ENCODE measurements around the gene MYO9B. TPM values are rescaled to one million over a fixed set of nuclear protein-coding genes. Genes with fewer than 3 reads are reported as not detected.

The MYO9B gene
- total and polyA plus RNA-seq, 2 of the 13 experiments (the other 11 are each of a cell fraction or from before 2014, with no cell fraction given), result 18.0 to 18.3 TPM

- TF ChIP-seq ZBTB26 (CRISPR knock-in tag; IDR thresholded peaks at IDR 0.05; ENCODE audit: borderline replicate concordance), result no peak
- BruUV-seq (replicated peaks), result no TSS peak
- H3K9me3 ChIP-seq (ENCODE audit: low read length), result no peaks in the 10 kb centered on the region
- H3K36me3 ChIP-seq (replicated peaks in 1 of 2; ENCODE audit: control insufficient read depth in 1 of 2, insufficient read depth in 2 of 2, low read length in 2 of 2), result peaks cover 25 to 50% of the 10 kb centered on the region in 2 experiments
- H3K9ac ChIP-seq (ENCODE audit: insufficient read depth, low read depth, low read length), result no peak overlapping the region
- no peak overlapping the region for H3K4me3 ChIP-seq (replicated peaks in 1 of 3; ENCODE audit: insufficient read depth in 1 of 3, low read depth in 2 of 3, low read length in 3 of 3)
- no peak overlapping the region for H2AFZ ChIP-seq (ENCODE audit: low read length)
- no peaks in the 10 kb centered on the region for H3K4me1 ChIP-seq (ENCODE audit: insufficient read depth, low read length)
- FAIRE-seq (no peak), ATAC-seq (no peak), DNase-seq (ENCODE audit: low spot score) (no peak)
- no peaks in the 10 kb centered on the region for H4K20me1 ChIP-seq (ENCODE audit: insufficient read depth, low read length)
- ChIA-PET POLR2A (no interaction called here), CTCF (ENCODE audit: low intra/inter-chr PET ratio, low total read pairs) (no interaction called here)
- WGBS (ENCODE audit: low lambda C conversion rate), result 98% methylated on average over 8 of the region's 8 CpGs
- in situ Hi-C loops (cut with HindIII; ENCODE audit: extremely low pct_ligation_motif_present, low pct_unique_long_range_greater_than_20kb) (loop anchor here (10.0 kb wide), 1 partner anchor 283 kb away; no protein-coding TSS in a partner anchor), intact Hi-C loops (cut with micrococcal nuclease; ENCODE audit: unreplicated experiment) (no loop called here)
- no peaks in the 10 kb centered on the region for H3K27me3 ChIP-seq (ENCODE audit: control insufficient read depth in 1 of 2, insufficient read depth in 2 of 2, low read length in 2 of 2)
- no peak overlapping the region for H3K27ac ChIP-seq (ENCODE audit: extremely low read length, insufficient read depth, low read length)
- peaks cover 3% of the 10 kb centered on the region for H3K79me2 ChIP-seq (ENCODE audit: insufficient read depth, low read length)
- H3K4me2 ChIP-seq (ENCODE audit: low read depth, low read length), result no peak overlapping the region
These were observed 17.3 kb upstream of the MYO9B start for GRCh38 chr19:17058236-17058635.

- ChIA-PET CTCF (ENCODE audit: low intra/inter-chr PET ratio, low total read pairs) (no interaction called here), POLR2A (no interaction called here)
- Histone ChIP-seq H3K4me2 (ENCODE audit: low read depth, low read length) (no peak overlapping the region), H3K9ac (ENCODE audit: insufficient read depth, low read depth, low read length) (no peak overlapping the region), H3K27ac (ENCODE audit: extremely low read length, insufficient read depth, low read length) (no peak overlapping the region), H3K27me3 (ENCODE audit: control insufficient read depth in 1 of 2, insufficient read depth in 2 of 2, low read length in 2 of 2) (no peaks in the 10 kb centered on the region), H2AFZ (ENCODE audit: low read length) (no peak overlapping the region), H3K36me3 (replicated peaks in 1 of 2; ENCODE audit: control insufficient read depth in 1 of 2, insufficient read depth in 2 of 2, low read length in 2 of 2) (peaks cover 19 to 46% of the 10 kb centered on the region in 2 experiments; a peak in 4 of 5 replicates), H3K79me2 (ENCODE audit: insufficient read depth, low read length) (peaks cover 11% of the 10 kb centered on the region), H3K9me3 (ENCODE audit: low read length) (peaks cover 4% of the 10 kb centered on the region; the same call in 1 of the 2 replicates), H4K20me1 (ENCODE audit: insufficient read depth, low read length) (no peaks in the 10 kb centered on the region; the same call in 1 of the 2 replicates), H3K4me1 (ENCODE audit: insufficient read depth, low read length) (no peaks in the 10 kb centered on the region), H3K4me3 (replicated peaks in 1 of 3; ENCODE audit: insufficient read depth in 1 of 3, low read depth in 2 of 3, low read length in 3 of 3) (no peak overlapping the region)
- intact Hi-C loops (cut with micrococcal nuclease; ENCODE audit: unreplicated experiment) (no loop called here), in situ Hi-C loops (cut with HindIII; ENCODE audit: extremely low pct_ligation_motif_present, low pct_unique_long_range_greater_than_20kb) (no loop called here)
- no TSS peak for BruUV-seq (replicated peaks)
- ATAC-seq (no peak), FAIRE-seq (no peak), DNase-seq (ENCODE audit: low spot score) (no peak)
- 95% methylated on average over 3 of the region's 3 CpGs for WGBS (ENCODE audit: low lambda C conversion rate)
- no peak for TF ChIP-seq TFE3 (CRISPR knock-in tag; IDR thresholded peaks at IDR 0.05)
- TF ChIP-seq HOXA9 (CRISPR knock-in tag; IDR thresholded peaks at IDR 0.05; ENCODE audit: borderline replicate concordance), result no peak
- TF ChIP-seq ZNF746 (CRISPR knock-in tag; IDR thresholded peaks at IDR 0.05), result no peak
- no peak for TF ChIP-seq ZNF598 (CRISPR knock-in tag; IDR thresholded peaks at IDR 0.05; ENCODE audit: borderline replicate concordance)
- TF ChIP-seq KLF13 (CRISPR knock-in tag; IDR thresholded peaks at IDR 0.05), result no peak
- no peak for TF ChIP-seq SCMH1 (CRISPR knock-in tag; IDR thresholded peaks at IDR 0.05; ENCODE audit: borderline replicate concordance)
- TF ChIP-seq MED1 (CRISPR knock-in tag; IDR thresholded peaks at IDR 0.05), result no peak
- TF ChIP-seq ZXDC (CRISPR knock-in tag; IDR thresholded peaks at IDR 0.05), result no peak
- TF ChIP-seq RBAK (CRISPR knock-in tag; IDR thresholded peaks at IDR 0.05), result no peak
- TF ChIP-seq RFX3 (CRISPR knock-in tag; IDR thresholded peaks at IDR 0.05), result no peak
- TF ChIP-seq CTCF (CRISPR knock-in tag; IDR thresholded peaks at IDR 0.05), result no peak
These were observed 14.8 kb upstream of the MYO9B start for GRCh38 chr19:17060802-17061201.
